Measurements from ENCODE around the gene CYFIP2. TPM values are rescaled to one million over a fixed set of nuclear protein-coding genes. Genes with fewer than 3 reads are reported as not detected.
A peak's percentile ranks its signal among the peaks of the same experiment; 100 is the strongest.

CYFIP2 gene
- total RNA-seq, 1 experiment from 2014 or later: 14.3 TPM

DNA sequence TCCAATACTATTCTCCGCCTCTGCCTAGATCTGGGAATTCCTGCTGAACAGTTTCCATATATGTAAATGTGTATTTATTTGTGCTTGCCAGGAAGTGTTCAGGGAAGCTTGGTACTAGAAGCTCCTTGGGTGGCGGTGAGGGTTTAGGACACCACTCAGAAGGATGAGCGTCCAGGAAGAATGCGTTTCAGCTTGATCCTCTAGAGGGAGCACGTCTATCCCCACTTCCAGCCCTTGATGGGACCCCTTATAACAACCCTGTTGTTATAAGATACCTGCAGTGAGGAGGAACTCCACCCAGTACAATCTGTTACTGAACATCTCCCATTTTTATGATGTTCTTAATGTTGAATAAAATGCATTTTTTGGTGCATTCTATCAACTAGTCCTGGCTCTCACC is 88.9 kb downstream of the CYFIP2 start:
- TF ChIP-seq, protein P1, sequence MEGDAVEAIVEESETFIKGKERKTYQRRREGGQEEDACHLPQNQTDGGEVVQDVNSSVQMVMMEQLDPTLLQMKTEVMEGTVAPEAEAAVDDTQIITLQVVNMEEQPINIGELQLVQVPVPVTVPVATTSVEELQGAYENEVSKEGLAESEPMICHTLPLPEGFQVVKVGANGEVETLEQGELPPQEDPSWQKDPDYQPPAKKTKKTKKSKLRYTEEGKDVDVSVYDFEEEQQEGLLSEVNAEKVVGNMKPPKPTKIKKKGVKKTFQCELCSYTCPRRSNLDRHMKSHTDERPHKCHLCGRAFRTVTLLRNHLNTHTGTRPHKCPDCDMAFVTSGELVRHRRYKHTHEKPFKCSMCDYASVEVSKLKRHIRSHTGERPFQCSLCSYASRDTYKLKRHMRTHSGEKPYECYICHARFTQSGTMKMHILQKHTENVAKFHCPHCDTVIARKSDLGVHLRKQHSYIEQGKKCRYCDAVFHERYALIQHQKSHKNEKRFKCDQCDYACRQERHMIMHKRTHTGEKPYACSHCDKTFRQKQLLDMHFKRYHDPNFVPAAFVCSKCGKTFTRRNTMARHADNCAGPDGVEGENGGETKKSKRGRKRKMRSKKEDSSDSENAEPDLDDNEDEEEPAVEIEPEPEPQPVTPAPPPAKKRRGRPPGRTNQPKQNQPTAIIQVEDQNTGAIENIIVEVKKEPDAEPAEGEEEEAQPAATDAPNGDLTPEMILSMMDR (IDR thresholded peaks at IDR 0.05; ENCODE audit: insufficient read depth in 1 of 2, low read depth in 1 of 2, low read length in 1 of 2, severe bottlenecking in 1 of 2, unreplicated experiment in 1 of 2): peak; percentile 43 to 64
- Histone ChIP-seq H3K4me3 (ENCODE audit: low read depth, low read length) (no peak overlapping the region), H3K9me3 (no peaks in the 10 kb centered on the region; the same call in 1 of the 2 replicates), H3K4me1 (no peaks in the 10 kb centered on the region), H3K36me3 (ENCODE audit: control insufficient read depth, insufficient read depth, low read length) (no peaks in the 10 kb centered on the region), H3K27me3 (replicated peaks; ENCODE audit: control insufficient read depth, insufficient read depth, low read length) (no peaks in the 10 kb centered on the region)
- Mint-ChIP-seq H3K4me1 (ENCODE audit: low read depth, unreplicated experiment) (no peaks in the 10 kb centered on the region), H3K4me3 (ENCODE audit: unreplicated experiment) (no peak overlapping the region), H3K9me3 (ENCODE audit: unreplicated experiment) (no peaks in the 10 kb centered on the region), H3K27ac (ENCODE audit: unreplicated experiment) (no peak overlapping the region), H3K36me3 (ENCODE audit: insufficient read depth, unreplicated experiment) (no peaks in the 10 kb centered on the region), H3K27me3 (ENCODE audit: insufficient read depth, unreplicated experiment) (peaks cover 3% of the 10 kb centered on the region)
- DNase-seq: peak in 1 of 2 experiments; percentile 18
- intact Hi-C loops (cut with micrococcal nuclease; ENCODE audit: unreplicated experiment): no loop called here
- ChIA-PET CTCF (interaction anchor here (0.9 to 1.4 kb wide), 5 partner anchors 9 to 27 kb away, joined by 3 to 5 read pairs (median 4); a partner anchor contains a TSS), POLR2A (no interaction called here)
- BruUV-seq (replicated peaks): no TSS peak

GRCh38 chr5:157356576-157356975 is 90.7 kb downstream of the CYFIP2 start:
- Histone ChIP-seq H3K4me1 (no peaks in the 10 kb centered on the region), H3K9me3 (no peaks in the 10 kb centered on the region), H3K4me3 (ENCODE audit: low read depth, low read length) (no peak overlapping the region), H3K36me3 (ENCODE audit: control insufficient read depth, insufficient read depth, low read length) (no peaks in the 10 kb centered on the region), H3K27me3 (replicated peaks; ENCODE audit: control insufficient read depth, insufficient read depth, low read length) (no peaks in the 10 kb centered on the region)
- DNase-seq: no peak
- no TSS peak for BruUV-seq (replicated peaks)
- H3K27ac Mint-ChIP-seq (ENCODE audit: unreplicated experiment): no peak overlapping the region
- H3K36me3 Mint-ChIP-seq (ENCODE audit: insufficient read depth, unreplicated experiment): no peaks in the 10 kb centered on the region
- ChIA-PET POLR2A (no interaction called here), CTCF (interaction anchor here (0.6 to 0.8 kb wide), 2 partner anchors 14 to 46 kb away, joined by 3 read pairs; no protein-coding TSS in a partner anchor)
- H3K27me3 Mint-ChIP-seq (ENCODE audit: insufficient read depth, unreplicated experiment): peaks cover 3% of the 10 kb centered on the region
- H3K4me3 Mint-ChIP-seq (ENCODE audit: unreplicated experiment): no peak overlapping the region
- TF ChIP-seq, protein P1 (IDR thresholded peaks at IDR 0.05; ENCODE audit: insufficient read depth in 1 of 2, low read depth in 1 of 2, low read length in 1 of 2, severe bottlenecking in 1 of 2, unreplicated experiment in 1 of 2): no peak
- H3K9me3 Mint-ChIP-seq (ENCODE audit: unreplicated experiment): no peaks in the 10 kb centered on the region
- intact Hi-C loops (cut with micrococcal nuclease; ENCODE audit: unreplicated experiment): no loop called here
- no peaks in the 10 kb centered on the region for H3K4me1 Mint-ChIP-seq (ENCODE audit: low read depth, unreplicated experiment)

GRCh38 chr5:157357823-157358222 is 91.9 kb downstream of the CYFIP2 start:
- BruUV-seq (replicated peaks): no TSS peak
- ChIA-PET CTCF (no interaction called here), POLR2A (no interaction called here)
- H3K36me3 ChIP-seq (ENCODE audit: control insufficient read depth, insufficient read depth, low read length): no peaks in the 10 kb centered on the region
- intact Hi-C loops (cut with micrococcal nuclease; ENCODE audit: unreplicated experiment): no loop called here
- TF ChIP-seq, protein P1 (IDR thresholded peaks at IDR 0.05; ENCODE audit: insufficient read depth in 1 of 2, low read depth in 1 of 2, low read length in 1 of 2, severe bottlenecking in 1 of 2, unreplicated experiment in 1 of 2): no peak
- H3K9me3 ChIP-seq: no peaks in the 10 kb centered on the region
- H3K4me1 ChIP-seq: no peaks in the 10 kb centered on the region; the same call in 1 of the 2 replicates
- Mint-ChIP-seq H3K4me3 (ENCODE audit: unreplicated experiment) (no peak overlapping the region), H3K4me1 (ENCODE audit: low read depth, unreplicated experiment) (no peaks in the 10 kb centered on the region), H3K27ac (ENCODE audit: unreplicated experiment) (no peak overlapping the region), H3K27me3 (ENCODE audit: insufficient read depth, unreplicated experiment) (peaks cover 3% of the 10 kb centered on the region), H3K9me3 (ENCODE audit: unreplicated experiment) (no peaks in the 10 kb centered on the region), H3K36me3 (ENCODE audit: insufficient read depth, unreplicated experiment) (no peaks in the 10 kb centered on the region)
- no peak overlapping the region for H3K4me3 ChIP-seq (ENCODE audit: low read depth, low read length)
- DNase-seq: no peak
- H3K27me3 ChIP-seq (replicated peaks; ENCODE audit: control insufficient read depth, insufficient read depth, low read length): no peaks in the 10 kb centered on the region

Measured in Caco-2 (cell line).